HL-60 (cell line): ENCODE results near the gene UNC5C.

Experiments used
- DNase-seq, 2 experiments: peaks; one replicate each; pipeline ENCODE4 v3.0.0-alpha.2; 2010 to 2020; ENCODE audit warnings: low read depth in 1 of 2, low spot score in 1 of 2
- H3K27ac ChIP-seq: fragments of 250-450 bp; sonication (Bioruptor Pico); replicated peaks from 2 replicates; pipeline ENCODE4 v1.5.1; 2020; ENCODE audit warnings: mild to moderate bottlenecking, moderate library complexity
- H3K27me3 ChIP-seq: fragments of 250-450 bp; sonication (Bioruptor Pico); 2 replicates; pipeline ENCODE4 v1.5.1; 2021; ENCODE audit warnings: mild to moderate bottlenecking, moderate library complexity; ENCODE audit not compliant: insufficient read depth, poor library complexity, severe bottlenecking
- H3K4me3 ChIP-seq: replicated peaks from 2 replicates; pipeline ENCODE4 v1.5.1; 2011; ENCODE audit warnings: mild to moderate bottlenecking, control low read depth, low read length; ENCODE audit not compliant: insufficient read depth
- GABPA ChIP-seq: IDR thresholded peaks from 2 replicates; pipeline ENCODE4 v1.6.1; 2012; ENCODE audit warnings: low read depth
- POLR2AphosphoS5 ChIP-seq: IDR thresholded peaks from 2 replicates; pipeline ENCODE4 v1.6.1; 2012; ENCODE audit warnings: low read depth
- SPI1 ChIP-seq: IDR thresholded peaks from 2 replicates; pipeline ENCODE4 v1.6.1; 2012; ENCODE audit warnings: low read depth, mild to moderate bottlenecking, borderline replicate concordance
- TF ChIP-seq, protein P1 (sequence below): IDR thresholded peaks from one replicate; pipeline ENCODE4 v1.5.1; 2011; ENCODE audit warnings: low read length, control low read depth, inconsistent platforms; ENCODE audit not compliant: insufficient read depth
- TF ChIP-seq, protein P2 (sequence below): IDR thresholded peaks from 2 replicates; pipeline ENCODE4 v1.6.1; 2012; ENCODE audit warnings: low read depth; ENCODE audit not compliant: insufficient replicate concordance

The UNC5C gene

DNA sequence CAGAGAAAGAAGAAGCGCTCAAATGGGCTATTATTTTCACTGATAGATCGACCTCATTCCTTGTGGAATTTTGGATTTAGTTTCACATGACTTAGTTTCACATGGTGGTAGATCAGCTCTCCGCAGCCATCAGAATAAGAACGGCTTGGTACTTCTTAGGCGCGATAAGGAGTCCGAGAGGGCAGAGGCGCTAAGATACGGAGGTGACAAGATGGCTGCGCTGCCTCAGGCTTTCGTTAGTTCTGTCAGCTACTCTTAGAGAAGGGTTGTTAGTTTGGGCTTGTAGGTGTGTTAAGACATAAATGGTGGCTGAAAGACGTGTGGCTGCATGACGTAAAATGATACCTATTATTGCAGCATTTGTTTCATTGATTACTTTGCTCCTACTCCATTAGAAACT is 169.1 kb downstream of the UNC5C start:
- no peak for DNase-seq
- no peaks in the 10 kb centered on the region for H3K27me3 ChIP-seq
- no peak overlapping the region for H3K27ac ChIP-seq
- TF ChIP-seq, protein P1, sequence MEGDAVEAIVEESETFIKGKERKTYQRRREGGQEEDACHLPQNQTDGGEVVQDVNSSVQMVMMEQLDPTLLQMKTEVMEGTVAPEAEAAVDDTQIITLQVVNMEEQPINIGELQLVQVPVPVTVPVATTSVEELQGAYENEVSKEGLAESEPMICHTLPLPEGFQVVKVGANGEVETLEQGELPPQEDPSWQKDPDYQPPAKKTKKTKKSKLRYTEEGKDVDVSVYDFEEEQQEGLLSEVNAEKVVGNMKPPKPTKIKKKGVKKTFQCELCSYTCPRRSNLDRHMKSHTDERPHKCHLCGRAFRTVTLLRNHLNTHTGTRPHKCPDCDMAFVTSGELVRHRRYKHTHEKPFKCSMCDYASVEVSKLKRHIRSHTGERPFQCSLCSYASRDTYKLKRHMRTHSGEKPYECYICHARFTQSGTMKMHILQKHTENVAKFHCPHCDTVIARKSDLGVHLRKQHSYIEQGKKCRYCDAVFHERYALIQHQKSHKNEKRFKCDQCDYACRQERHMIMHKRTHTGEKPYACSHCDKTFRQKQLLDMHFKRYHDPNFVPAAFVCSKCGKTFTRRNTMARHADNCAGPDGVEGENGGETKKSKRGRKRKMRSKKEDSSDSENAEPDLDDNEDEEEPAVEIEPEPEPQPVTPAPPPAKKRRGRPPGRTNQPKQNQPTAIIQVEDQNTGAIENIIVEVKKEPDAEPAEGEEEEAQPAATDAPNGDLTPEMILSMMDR: no peak
- no peak for TF ChIP-seq GABPA
- TF ChIP-seq, protein P2, sequence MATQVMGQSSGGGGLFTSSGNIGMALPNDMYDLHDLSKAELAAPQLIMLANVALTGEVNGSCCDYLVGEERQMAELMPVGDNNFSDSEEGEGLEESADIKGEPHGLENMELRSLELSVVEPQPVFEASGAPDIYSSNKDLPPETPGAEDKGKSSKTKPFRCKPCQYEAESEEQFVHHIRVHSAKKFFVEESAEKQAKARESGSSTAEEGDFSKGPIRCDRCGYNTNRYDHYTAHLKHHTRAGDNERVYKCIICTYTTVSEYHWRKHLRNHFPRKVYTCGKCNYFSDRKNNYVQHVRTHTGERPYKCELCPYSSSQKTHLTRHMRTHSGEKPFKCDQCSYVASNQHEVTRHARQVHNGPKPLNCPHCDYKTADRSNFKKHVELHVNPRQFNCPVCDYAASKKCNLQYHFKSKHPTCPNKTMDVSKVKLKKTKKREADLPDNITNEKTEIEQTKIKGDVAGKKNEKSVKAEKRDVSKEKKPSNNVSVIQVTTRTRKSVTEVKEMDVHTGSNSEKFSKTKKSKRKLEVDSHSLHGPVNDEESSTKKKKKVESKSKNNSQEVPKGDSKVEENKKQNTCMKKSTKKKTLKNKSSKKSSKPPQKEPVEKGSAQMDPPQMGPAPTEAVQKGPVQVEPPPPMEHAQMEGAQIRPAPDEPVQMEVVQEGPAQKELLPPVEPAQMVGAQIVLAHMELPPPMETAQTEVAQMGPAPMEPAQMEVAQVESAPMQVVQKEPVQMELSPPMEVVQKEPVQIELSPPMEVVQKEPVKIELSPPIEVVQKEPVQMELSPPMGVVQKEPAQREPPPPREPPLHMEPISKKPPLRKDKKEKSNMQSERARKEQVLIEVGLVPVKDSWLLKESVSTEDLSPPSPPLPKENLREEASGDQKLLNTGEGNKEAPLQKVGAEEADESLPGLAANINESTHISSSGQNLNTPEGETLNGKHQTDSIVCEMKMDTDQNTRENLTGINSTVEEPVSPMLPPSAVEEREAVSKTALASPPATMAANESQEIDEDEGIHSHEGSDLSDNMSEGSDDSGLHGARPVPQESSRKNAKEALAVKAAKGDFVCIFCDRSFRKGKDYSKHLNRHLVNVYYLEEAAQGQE: no peak
- no peak for TF ChIP-seq POLR2AphosphoS5
- no peak for TF ChIP-seq SPI1
- no peak overlapping the region for H3K4me3 ChIP-seq

DNA sequence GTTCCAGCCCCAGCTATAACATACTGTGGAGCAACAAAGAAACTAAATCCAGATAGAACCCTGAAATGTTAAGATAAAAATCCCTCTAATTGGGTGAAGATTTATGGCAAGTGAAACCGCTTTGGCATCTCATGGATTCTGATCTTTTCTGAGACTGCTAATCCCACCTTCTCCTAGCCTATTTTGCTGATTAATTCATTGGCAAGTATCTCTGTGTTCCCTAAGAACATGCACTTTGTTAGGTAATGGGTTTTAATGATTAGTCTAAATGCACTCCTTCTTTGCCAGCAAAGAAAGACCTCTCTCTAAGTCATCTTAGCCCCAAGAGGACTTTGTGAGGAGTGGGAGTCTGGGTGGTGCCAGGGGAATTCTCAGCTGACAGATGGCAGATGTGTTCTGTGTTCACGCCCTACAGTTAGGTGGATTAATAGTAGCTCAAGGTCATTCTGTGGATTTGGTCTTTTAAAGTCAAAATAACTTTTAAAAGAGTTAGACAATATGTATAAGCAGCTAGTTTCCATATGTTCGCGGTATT is 171.3 kb downstream of the UNC5C start:
- Histone ChIP-seq H3K27me3 (no peaks in the 10 kb centered on the region), H3K4me3 (no peak overlapping the region), H3K27ac (no peak overlapping the region)
- TF ChIP-seq POLR2AphosphoS5: no peak
- TF ChIP-seq GABPA: no peak
- TF ChIP-seq, protein P2: no peak
- TF ChIP-seq SPI1: no peak
- TF ChIP-seq, protein P1: no peak
- DNase-seq: no peak

DNA sequence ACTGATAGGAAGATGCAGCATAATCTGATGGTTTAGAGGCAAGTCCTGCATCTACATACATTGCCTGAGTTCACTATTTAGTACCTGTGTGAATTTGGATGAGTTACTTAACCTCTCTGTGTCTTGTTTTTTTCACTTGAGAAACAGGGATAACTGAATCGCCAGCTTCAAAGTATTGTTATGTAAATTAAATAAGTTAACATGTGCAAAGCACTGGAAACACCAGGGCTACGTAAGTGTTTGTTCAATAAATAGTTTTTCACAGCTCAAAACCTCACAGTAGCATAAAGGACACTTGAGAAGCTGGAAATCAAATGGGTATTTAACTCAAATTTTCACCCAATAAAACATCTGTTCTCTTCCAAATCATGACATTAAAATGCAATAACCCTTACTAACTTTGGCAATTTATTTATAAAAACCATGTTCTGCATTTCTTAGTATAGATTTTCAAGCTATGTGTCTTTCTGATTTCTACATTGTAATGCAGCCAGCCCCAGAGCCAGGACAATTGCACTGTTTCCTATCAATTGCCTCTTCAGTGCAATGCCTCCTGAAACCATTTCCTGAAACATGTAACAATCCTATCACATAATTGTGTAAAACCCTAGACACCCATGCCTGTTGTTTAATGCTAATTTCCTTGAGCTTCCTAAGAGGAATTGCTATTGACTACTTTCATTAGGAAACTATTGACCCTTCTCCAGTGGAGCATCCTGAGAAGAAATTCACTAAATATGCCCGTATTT is 177.1 kb downstream of the UNC5C start:
- no peak for DNase-seq
- TF ChIP-seq, protein P1: no peak
- TF ChIP-seq SPI1 (no peak), POLR2AphosphoS5 (no peak), GABPA (no peak)
- TF ChIP-seq, protein P2: no peak
- H3K27ac ChIP-seq: no peak overlapping the region
- no peaks in the 10 kb centered on the region for H3K27me3 ChIP-seq
- H3K4me3 ChIP-seq: no peak overlapping the region
